ENCODE results near the gene HTR7.
"Not testable (repeated sequence)": the region's sequence is repeated elsewhere in the genome, so short reads cannot be mapped to it uniquely, and the experiment has no call there.

The HTR7 gene

GRCh38 chr10:90857635-90858460 is at the start of gene HTR7:
Gene HTR7 (minus strand): TSS chr10:90858039. CDS start chr10:90857671, 368 bp downstream.
- DNase-seq: no peak

- DNase-seq: no peak
These were observed 48.8 kb upstream of the HTR7 start for GRCh38 chr10:90906596-90906995.

GRCh38 chr10:90905925-90906324 is 48.1 kb upstream of the HTR7 start:
- DNase-seq: no peak

GRCh38 chr10:90896916-90897315 is 39.1 kb upstream of the HTR7 start:
- DNase-seq: not testable (repeated sequence)

- no peak for DNase-seq
These were observed 35.4 kb upstream of the HTR7 start for GRCh38 chr10:90893190-90893589.

GRCh38 chr10:90890347-90890746 is 32.5 kb upstream of the HTR7 start:
- DNase-seq: no peak

- DNase-seq: no peak
These were observed 31.8 kb upstream of the HTR7 start for GRCh38 chr10:90889636-90890035.

- DNase-seq: no peak
These were observed 30.5 kb upstream of the HTR7 start for GRCh38 chr10:90888387-90888786.

GRCh38 chr10:90887555-90887954 is 29.7 kb upstream of the HTR7 start:
- DNase-seq: no peak

GRCh38 chr10:90885176-90885575 is 27.3 kb upstream of the HTR7 start:
- DNase-seq: no peak

- no peak for DNase-seq
These were observed 26.6 kb upstream of the HTR7 start for GRCh38 chr10:90884431-90884830.

GRCh38 chr10:90880059-90880719 is 22.4 kb upstream of the HTR7 start:
- DNase-seq: peak; percentile 53

- no peak for DNase-seq
These were observed 21.2 kb upstream of the HTR7 start for GRCh38 chr10:90879062-90879461.

- no peak for DNase-seq
These were observed 14.8 kb upstream of the HTR7 start for GRCh38 chr10:90872648-90873020.

GRCh38 chr10:90871766-90872647 is 14.2 kb upstream of the HTR7 start, which contains the start of gene RPP30:
Gene RPP30 (plus strand): TSS chr10:90871974. CDS start chr10:90871987, 13 bp downstream.
- peak; percentile 73 for DNase-seq

GRCh38 chr10:90871279-90871765 is 13.5 kb upstream of the HTR7 start:
- peak; percentile 47 for DNase-seq

- no peak for DNase-seq
These were observed 8.3 kb upstream of the HTR7 start for GRCh38 chr10:90866050-90866598.

- no peak for DNase-seq
These were observed 7.6 kb upstream of the HTR7 start for GRCh38 chr10:90865401-90865800.

- peak; percentile 2 for DNase-seq
These were observed 5.2 kb upstream of the HTR7 start for GRCh38 chr10:90862908-90863514.

- DNase-seq: no peak
These were observed 3.0 kb upstream of the HTR7 start for GRCh38 chr10:90860790-90861189.

GRCh38 chr10:90859321-90859751 is 1.5 kb upstream of the HTR7 start:
- DNase-seq: no peak

- no peak for DNase-seq
These were observed 676 bp upstream of the HTR7 start for GRCh38 chr10:90858461-90858968.

All from NCI-H2171 treated with DMSO at 0.1 percent for 48 hours (cell line).